Measurements from ENCODE around the gene ARHGEF38.

ARHGEF38 gene, protein sequence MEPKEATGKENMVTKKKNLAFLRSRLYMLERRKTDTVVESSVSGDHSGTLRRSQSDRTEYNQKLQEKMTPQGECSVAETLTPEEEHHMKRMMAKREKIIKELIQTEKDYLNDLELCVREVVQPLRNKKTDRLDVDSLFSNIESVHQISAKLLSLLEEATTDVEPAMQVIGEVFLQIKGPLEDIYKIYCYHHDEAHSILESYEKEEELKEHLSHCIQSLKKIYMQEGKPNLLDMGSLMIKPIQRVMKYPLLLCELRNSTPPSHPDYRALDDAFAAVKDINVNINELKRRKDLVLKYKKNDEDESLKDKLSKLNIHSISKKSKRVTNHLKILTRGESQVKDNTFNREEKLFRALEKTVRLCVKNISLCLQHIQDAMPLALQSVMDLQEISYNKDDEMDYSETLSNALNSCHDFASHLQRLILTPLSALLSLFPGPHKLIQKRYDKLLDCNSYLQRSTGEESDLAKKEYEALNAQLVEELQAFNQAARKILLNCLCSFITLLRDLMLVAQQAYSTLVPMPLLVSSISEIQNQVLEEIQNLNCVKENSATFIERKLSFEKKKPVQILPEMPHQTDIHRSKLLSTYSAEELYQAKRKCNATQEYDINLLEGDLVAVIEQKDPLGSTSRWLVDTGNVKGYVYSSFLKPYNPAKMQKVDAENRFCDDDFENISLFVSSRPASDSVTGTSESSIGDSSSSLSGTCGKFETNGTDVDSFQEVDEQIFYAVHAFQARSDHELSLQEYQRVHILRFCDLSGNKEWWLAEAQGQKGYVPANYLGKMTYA

DNA sequence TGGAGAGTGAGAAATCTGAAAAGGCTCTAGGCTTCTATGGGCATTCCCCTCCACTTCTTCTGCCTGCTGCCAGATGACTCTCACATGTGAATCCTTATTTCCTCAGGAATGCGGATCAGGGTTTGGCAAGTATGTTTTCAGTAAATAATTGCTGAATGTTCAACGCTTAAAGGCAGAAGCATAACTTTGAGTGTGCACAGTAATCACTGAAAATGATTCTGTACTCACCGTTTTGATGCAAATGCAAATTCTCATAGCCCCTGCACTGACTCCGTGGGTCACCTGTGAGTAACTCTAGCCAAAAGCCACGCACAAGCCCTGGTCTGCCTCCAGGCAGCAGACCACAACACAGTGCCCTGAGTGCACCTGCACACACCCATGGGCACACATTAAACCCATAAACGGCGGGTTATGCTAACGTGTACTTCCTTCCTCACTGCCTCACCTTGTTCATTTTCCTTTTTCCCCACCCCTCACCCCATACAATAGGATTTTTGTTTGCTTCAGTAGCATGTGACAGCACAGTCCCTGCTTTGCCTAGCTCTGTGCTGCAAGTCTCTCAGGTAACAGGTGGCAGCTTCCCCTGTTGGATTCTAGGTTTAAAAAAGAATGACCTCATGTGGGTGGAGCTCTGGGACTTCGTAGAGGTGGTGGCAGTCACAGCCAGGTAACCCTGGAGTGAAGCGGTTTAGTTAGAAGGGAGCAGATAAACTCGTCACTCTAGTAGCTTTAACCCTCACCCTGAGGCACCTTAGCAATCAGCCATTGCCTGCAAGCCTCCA lies at the start of gene ARHGEF38:
TSS of gene ARHGEF38 (plus strand) at position 656 of the 782 bp plus-strand sequence. CDS start 146 bp downstream, outside the sequence.
- in situ Hi-C loops (cut with MboI; ENCODE audit: low sequenced_read_pairs): no loop called here

DNA sequence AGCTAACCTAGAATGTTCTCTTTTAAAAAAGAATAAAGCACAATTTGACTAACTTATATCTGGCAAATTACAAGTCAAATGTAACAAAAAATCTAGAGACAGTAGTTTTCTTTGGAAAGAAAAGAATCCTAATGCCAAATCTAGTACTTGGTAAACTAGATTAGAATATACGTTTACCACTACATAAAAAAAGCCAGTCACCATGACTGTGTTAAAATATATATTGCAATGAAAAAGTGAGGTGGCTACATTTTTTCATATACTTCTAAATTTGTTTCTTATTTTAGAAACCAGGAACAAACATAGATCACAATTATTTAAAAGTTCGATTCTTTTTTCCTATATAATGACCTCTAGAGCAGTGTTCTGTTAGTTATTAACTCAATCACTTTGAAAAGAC lies 48.9 kb upstream of the ARHGEF38 start:
- in situ Hi-C loops (cut with MboI; ENCODE audit: low sequenced_read_pairs): no loop called here

DNA sequence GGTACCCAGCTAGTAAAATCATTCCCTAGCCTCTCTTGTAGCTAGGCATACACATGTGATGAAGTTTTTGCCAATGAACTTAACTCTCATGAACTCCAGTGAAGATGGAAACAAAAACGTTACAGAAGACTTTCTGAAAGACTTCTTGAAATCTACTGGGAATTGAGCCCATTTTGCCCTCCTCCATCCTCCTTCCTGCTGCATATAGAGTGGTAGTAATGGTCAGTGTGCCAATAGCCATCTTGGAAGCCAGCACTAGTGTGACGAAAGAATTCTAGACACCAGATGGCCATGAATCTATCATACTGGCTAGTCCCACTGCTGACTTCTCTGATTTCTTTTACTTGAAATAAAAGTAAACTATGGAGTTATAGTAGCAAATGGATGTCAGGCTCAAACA lies 47.7 kb upstream of the ARHGEF38 start:
- in situ Hi-C loops (cut with MboI; ENCODE audit: low sequenced_read_pairs): no loop called here

DNA sequence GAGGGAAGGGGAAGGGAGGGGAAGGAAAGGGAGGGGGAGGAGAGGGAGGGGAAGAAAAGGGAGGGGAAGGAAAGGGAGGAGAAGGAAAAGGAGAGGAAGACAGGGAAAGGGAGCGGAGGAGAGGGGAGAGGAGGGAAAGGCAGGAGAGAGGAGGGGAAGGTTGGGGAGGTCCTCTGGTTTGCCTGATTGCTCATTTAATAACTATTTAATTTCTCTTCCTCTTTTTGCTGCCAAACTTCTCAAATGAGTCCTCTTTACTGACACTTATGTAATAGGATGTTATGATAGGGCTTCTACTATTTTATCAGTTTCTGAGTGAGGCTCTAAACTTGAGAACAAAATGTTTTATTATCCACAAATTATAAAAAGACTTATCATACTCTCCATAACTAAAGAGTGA lies 43.1 kb upstream of the ARHGEF38 start:
- in situ Hi-C loops (cut with MboI; ENCODE audit: low sequenced_read_pairs): no loop called here

DNA sequence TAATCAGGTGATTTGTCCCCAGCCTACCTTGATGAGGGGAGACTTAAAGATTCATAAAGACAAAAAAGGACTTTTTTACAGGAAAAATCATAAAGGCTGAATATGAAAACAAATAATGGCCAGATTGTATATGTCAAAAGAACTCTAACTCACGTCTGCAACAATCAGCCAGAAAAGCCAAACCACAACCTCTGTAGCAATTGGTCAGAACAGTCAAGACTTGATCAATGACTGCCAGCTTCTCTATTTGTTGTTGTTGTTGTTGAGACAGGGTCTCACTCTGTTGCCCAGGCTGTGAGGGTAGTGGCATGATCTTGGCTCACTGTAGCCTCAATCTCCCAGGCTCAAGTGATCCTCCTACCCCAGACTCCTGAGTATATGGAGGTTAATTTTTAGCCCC lies 42.7 kb upstream of the ARHGEF38 start:
- in situ Hi-C loops (cut with MboI; ENCODE audit: low sequenced_read_pairs): no loop called here

DNA sequence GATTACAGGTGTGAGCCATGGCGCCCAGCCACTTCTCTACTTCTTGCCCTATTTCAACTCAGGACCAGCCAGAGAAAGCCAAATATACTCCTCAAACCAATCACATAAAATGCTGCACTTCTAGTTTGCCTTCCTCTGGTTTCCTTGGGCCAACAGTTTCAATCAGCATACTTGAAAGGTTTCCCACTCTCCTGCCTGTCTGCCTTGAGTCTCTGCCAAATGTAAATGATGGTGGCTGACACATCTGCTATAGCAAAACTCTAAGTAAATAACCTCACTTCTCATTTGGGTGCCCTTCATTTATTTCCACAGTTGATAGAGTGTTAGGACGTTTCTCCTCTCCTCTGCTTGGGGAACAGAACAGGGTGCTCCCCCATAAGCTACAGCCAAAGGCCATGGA lies 42.2 kb upstream of the ARHGEF38 start:
- in situ Hi-C loops (cut with MboI; ENCODE audit: low sequenced_read_pairs): no loop called here

DNA sequence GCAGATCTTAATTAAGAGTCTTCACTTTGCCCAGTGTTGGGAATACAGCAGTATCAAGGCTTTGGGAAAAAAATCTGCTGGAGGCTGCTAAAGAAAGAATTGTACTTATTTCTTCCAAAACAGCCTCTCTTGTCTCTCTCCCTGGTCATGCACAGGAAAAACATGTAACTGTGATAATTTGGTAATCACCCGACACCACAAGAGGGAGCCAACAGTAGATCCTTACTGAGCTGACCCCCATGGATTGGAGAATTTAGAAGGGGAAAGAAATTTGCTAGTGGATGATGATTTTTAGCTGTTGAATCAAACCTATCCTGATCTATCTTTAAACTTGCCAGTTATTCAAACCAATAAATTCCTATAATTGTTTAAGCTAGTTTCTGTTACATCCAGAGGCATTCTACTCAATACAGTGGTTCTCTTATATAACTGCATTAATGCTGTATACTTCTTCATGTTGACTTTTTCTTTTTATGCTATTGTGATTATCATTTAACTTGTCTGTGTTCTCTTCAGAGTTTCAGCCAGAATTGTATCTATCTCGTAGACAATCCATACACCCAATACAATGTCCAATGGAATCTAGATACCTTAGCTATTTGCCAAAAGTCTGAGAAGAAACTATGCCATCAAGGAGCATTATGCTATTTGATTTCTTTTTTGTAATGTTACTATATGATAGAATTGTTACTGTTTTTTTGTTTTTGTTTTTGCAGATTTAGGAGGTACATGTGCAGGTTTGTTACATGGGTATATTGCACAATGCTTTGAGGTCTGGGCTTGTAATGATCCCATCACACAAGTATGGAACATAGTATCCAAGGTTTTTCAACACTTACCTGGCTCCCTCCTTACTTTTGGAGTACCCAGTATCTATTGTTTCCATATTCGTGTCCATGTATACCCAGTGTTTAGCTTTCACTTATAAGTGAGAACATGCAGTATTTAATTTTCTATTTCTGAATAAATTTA lies 31.3 kb upstream of the ARHGEF38 start:
- in situ Hi-C loops (cut with MboI; ENCODE audit: low sequenced_read_pairs): no loop called here

DNA sequence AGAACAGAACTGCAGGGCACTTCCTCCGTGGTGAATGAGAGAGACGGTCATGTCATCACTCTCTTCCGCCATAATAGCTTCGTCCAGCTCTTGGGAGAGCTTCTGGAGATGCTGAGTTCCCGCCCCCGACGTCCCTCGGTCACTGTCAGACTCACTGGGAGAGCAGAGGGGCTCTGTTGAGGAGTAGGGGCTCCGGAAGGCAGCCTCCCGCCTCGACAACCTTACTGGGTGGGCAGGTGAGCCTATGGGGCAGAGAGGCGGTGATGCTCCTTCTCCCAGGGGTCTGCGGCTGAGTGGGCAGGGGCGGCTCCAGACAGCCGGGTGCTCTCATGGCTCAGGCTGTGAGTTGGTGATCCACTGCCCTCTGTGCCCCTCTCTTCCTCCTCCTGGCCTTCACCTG lies 25.8 kb upstream of the ARHGEF38 start:
- in situ Hi-C loops (cut with MboI; ENCODE audit: low sequenced_read_pairs): no loop called here

DNA sequence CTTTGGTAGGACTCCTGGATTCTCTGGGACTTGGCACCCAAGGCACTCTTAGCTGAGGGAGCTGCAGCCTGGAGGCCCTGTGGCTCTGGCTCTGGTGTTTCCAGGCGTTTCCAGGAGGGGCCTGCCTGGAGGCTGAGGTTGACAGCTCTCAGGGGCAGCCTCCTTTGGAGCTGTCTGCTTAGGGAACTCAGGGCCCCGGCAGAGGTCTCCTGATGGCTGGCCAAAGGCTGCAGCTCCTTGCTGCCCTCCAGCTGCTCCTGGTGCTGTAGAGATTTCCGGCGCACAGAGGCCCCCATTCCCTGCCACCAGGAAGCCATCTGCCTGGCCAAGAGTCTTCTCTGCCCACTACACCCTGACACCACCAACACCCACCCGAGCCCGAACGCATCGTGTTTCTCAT lies 25.3 kb upstream of the ARHGEF38 start:
- in situ Hi-C loops (cut with MboI; ENCODE audit: low sequenced_read_pairs): no loop called here

DNA sequence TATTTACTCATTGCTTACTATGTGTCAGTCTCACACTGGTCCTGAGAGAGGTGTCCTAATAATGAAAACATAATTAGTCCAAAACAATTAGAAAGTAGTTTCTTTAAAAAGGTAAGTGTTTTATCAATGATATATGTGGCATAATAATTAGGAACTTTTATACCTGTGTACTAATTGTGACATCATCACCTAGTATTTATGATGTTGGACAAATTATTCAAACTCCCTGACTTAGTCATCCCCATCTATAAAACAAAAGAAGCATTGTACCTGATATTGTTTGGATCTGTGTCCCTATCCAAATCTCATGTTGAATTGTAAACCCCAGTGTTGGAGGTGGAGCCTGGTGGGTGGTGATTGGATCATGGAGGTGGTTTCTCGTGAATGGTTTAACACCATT lies 15.8 kb upstream of the ARHGEF38 start:
- in situ Hi-C loops (cut with MboI; ENCODE audit: low sequenced_read_pairs): no loop called here

DNA sequence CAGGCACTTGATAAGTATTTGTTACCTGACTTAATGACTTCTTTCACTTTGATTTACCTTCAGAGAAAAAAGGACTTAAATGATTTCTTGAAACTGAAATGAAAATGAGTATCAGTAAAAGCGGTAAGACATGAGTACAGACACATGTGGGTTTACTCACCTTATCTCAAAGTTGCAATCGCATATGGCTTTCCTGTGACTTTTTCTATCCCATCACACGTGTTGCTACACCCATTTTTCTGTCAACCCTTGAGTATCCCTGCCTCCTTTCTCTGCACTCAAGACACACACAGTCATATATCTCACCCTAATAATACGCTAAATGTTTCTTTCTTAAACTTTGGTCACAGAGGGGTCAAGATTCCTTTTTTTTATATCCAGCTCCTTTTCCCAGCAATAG lies 11.0 kb upstream of the ARHGEF38 start:
- in situ Hi-C loops (cut with MboI; ENCODE audit: low sequenced_read_pairs): no loop called here

DNA sequence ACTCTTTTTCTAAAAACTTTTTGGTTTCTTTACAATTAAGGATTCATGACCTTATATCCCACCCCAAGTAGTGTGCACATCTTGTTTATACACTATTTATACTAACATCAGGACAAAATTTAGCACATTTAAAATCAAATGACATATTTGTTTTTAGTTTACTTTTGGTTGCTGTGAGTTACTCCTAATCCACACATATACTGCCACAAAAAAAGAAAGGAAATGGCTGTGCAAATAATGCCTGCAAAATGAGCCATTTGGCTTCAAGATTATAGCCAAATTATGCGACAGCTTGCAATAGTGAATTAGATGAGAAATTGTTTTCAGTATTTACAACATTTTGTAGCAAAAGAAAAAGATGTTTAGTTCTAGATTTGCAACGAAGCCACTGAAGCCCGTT lies 10.4 kb upstream of the ARHGEF38 start:
- in situ Hi-C loops (cut with MboI; ENCODE audit: low sequenced_read_pairs): no loop called here

DNA sequence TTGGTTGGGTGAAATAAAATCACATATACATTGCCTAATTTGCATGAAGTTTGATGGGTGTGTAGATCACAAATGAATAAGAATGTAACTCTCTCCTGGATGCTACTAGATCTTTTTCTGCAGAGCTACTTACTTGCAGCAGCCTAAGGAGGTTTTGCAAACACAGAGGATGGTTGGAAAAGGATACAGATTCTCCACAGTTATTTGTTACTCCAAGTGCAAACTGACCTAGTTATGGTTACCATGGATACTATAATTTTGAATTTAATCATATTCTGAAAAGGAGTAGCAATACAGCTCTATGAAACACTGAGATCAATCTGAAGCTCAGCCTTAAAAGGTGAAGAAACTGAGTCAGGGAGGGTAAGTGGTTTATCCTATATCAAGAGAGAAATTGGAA lies 9.1 kb upstream of the ARHGEF38 start:
- in situ Hi-C loops (cut with MboI; ENCODE audit: low sequenced_read_pairs): no loop called here

DNA sequence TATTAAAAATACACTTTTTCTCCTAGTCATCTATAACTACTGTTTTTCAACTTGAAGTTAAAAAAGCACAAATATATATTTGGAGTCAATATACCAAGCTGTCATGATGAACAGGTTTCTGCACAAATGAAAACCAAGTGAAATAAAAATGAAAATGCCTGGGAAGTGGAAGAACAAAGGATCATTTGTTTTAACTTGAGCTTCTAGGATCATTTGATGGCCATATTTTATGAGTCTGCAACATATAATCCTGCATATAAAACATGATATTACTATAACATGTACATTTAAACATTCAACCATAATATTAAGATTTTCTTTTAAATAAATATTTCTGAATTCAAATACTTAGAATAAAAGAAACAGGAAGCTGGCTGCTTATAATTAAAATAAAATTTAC lies 8.5 kb upstream of the ARHGEF38 start:
- in situ Hi-C loops (cut with MboI; ENCODE audit: low sequenced_read_pairs): no loop called here

DNA sequence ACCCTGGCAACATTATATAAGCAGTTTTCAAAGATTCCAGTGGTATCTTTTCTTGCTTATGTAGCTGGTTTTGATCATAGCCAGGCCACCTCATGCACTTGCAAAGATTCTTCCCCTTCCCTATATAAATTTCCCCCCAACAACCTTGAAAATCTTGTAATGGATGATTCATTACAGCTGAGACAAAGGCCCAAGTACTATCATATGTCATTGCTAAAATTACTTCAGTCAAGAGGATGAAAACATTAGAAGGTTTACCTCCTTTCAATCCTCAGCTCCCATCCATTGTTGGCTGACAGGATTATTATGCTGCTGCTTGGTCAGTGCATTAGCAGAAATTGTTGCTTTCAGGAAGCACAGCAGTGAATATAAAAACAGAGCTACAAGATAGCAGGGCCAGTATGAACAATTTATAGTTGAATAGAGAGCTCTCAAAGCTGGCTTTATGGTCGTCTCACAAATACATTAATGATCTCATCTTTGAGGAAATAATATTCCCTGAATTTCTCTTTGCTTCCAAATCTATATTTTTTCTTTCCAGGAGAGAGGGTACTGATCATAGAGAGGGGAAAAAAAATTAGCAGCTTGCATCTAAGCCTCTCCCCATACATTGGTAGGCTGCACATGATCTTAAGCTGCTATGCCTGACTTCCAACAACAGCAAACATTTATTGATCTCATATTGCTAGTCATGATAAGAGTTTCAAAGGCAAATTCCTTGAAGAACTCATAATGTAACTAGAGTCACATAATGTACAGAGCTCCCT lies 7.7 kb upstream of the ARHGEF38 start:
- in situ Hi-C loops (cut with MboI; ENCODE audit: low sequenced_read_pairs): no loop called here

DNA sequence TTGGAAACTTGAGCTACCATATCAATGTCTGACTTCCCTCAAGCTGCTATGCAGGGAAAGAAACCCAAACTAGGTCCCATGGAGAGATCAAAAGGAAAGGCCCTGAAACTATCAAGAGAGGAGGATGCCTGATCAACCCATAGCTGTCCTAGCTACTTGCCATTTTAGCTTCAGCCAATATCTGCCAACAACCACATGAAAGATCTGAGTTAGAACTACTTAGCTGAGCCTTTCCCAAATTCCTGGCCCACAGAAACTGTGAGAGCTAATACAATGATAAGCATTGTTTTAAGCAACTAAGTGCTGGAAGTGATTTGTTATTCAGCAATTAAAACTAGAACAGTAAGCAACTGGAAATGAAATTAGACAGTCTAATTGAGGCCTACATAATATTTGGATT lies 6.3 kb upstream of the ARHGEF38 start:
- in situ Hi-C loops (cut with MboI; ENCODE audit: low sequenced_read_pairs): no loop called here

DNA sequence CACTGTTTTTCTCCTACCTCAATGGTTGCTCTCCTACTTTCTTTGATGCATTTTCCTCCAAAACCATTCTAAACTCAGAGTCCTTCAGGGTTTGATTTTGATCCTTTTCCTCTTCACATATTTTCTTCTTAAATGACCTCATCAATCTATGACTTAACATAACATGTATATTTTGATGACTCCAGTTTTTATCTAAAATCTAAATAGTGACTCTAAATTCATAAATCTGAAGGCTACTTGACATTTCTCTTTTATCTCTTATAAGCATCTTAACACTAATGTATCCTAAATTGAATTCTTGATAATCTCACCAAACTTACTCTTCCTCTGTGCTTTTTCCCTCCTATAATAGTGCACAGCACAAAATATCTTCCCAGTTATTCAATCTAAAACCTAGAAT lies 4.7 kb upstream of the ARHGEF38 start:
- in situ Hi-C loops (cut with MboI; ENCODE audit: low sequenced_read_pairs): no loop called here

DNA sequence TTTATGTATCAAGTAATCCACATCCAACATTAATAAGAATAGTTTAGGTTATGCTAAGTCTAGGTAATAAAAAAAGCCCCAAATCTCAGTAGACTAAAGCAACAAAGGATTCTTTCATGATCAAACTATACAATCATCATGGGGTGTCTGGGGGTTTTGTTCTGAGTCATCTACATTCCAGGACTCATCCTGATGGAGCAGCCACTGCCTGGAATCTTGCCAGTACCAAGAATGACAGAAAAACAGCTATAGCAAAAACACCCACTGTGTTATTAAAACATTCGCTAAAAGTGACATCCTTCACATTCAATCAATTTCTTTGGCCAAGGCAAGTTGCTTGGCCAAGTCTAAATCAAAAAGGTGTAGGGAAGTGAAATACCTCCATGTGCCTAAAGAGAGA lies 3.9 kb upstream of the ARHGEF38 start:
- in situ Hi-C loops (cut with MboI; ENCODE audit: low sequenced_read_pairs): no loop called here

DNA sequence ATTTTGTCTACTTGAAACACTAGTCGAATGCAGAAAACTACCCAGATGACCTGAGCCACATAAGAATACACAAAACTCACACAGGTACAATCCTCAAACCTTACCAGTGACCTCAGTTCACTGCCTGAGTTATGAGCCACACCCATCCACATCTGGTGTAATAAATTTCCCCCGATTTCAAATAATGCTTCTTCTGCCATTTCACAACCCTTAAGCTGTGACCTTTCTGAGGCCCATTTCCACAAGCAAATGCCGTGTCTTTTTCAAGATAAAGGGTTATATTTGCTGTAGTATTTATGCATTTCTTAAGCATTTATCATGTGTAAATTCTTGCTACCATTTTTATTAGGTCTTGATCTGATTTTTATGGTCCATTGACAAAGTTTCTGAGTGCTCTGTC lies 1.8 kb upstream of the ARHGEF38 start:
- in situ Hi-C loops (cut with MboI; ENCODE audit: low sequenced_read_pairs): no loop called here

DNA sequence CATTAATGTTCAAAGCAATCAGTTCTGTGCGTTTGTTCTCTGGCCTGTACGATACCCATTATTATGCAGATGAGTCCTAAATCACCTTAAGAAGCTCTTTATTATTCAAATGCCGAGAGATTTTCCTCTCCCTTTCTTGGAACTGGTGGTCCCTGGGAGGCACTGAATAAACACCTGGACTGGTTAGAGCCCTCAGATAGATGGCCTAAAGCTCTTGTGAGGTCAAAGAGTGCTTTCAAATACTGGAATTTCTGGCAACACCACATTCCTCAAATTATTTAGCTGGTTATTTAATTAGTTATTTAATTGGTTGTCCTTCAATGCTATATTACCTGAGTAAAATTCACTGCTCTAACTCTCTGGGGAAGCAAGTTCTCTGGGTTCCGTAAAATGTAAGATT lies 3.0 kb downstream of the ARHGEF38 start:
- in situ Hi-C loops (cut with MboI; ENCODE audit: low sequenced_read_pairs): no loop called here

Measured in HL-60/S4 treated with retinoic acid at 250 ng/mL for 4 days and 3 days (cell line).